HEK293T (cell line): ENCODE measurements around the gene RAB3IL1.

ENCODE experiments used
- CTCF ChIA-PET: fragments of 350-600 bp; formaldehyde crosslinking; extraction: SDS; loops from one replicate; lab custom pipeline; 2021; ENCODE audit warnings: antibody characterized with exemption, inconsistent platforms; lab: Yijun Ruan, JAX
- POLR2A ChIA-PET: fragments of 350-600 bp; formaldehyde crosslinking; extraction: SDS; loops from one replicate; lab custom pipeline; 2020; ENCODE audit warnings: antibody characterized with exemption, inconsistent platforms; lab: Yijun Ruan, JAX
- DNase-seq: peaks from one replicate; pipeline ENCODE4 v3.0.0; 2012; ENCODE audit warnings: mixed read lengths; ENCODE audit errors: extremely low spot score
- ARNT ChIP-seq: fragments of 450-650 bp; IDR thresholded peaks from 2 replicates; pipeline ENCODE4 v1.6.1; 2017; ENCODE audit warnings: mild to moderate bottlenecking
- BHLHE40 ChIP-seq: fragments of 450-650 bp; IDR thresholded peaks from 2 replicates; pipeline ENCODE4 v1.6.1; 2016; ENCODE audit warnings: mild to moderate bottlenecking, moderate library complexity, borderline replicate concordance
- CTBP1 ChIP-seq: fragments of 450-650 bp; IDR thresholded peaks from 2 replicates; pipeline ENCODE4 v1.6.1; 2016; ENCODE audit warnings: borderline replicate concordance
- ELF4 ChIP-seq: fragments of 450-650 bp; IDR thresholded peaks from 2 replicates; pipeline ENCODE4 v1.6.1; 2017; ENCODE audit warnings: antibody characterized with exemption
- FOXA1 ChIP-seq: fragments of 450-650 bp; IDR thresholded peaks from 2 replicates; pipeline ENCODE4 v1.6.1; 2016; ENCODE audit warnings: mild to moderate bottlenecking
- FOXK2 ChIP-seq: fragments of 450-650 bp; IDR thresholded peaks from 2 replicates; pipeline ENCODE4 v1.6.1; 2016; ENCODE audit warnings: mild to moderate bottlenecking
- FOXM1 ChIP-seq: fragments of 450-650 bp; IDR thresholded peaks from 2 replicates; pipeline ENCODE4 v1.6.1; 2017; ENCODE audit warnings: mild to moderate bottlenecking, borderline replicate concordance
- HDGF ChIP-seq: fragments of 450-650 bp; IDR thresholded peaks from 2 replicates; pipeline ENCODE4 v1.6.1; 2017; ENCODE audit warnings: antibody characterized with exemption, borderline replicate concordance
- L3MBTL2 ChIP-seq: fragments of 450-650 bp; conservative IDR thresholded peaks from 2 replicates; pipeline ENCODE4 v1.6.1; 2016; ENCODE audit warnings: mild to moderate bottlenecking
- LEF1 ChIP-seq: fragments of 450-650 bp; IDR thresholded peaks from 2 replicates; pipeline ENCODE4 v1.6.1; 2017; ENCODE audit warnings: mild to moderate bottlenecking, borderline replicate concordance
- NFRKB ChIP-seq: fragments of 450-650 bp; IDR thresholded peaks from 2 replicates; pipeline ENCODE4 v1.6.1; 2016; ENCODE audit warnings: mild to moderate bottlenecking, moderate library complexity
- PKNOX1 ChIP-seq: fragments of 450-650 bp; IDR thresholded peaks from 2 replicates; pipeline ENCODE4 v1.6.1; 2016
- SP1 ChIP-seq: fragments of 450-650 bp; IDR thresholded peaks from 2 replicates; pipeline ENCODE4 v1.6.1; 2017
- SUZ12 ChIP-seq: fragments of 450-650 bp; IDR thresholded peaks from 2 replicates; pipeline ENCODE4 v1.6.1; 2016; ENCODE audit warnings: mild to moderate bottlenecking
- TARDBP ChIP-seq: fragments of 450-650 bp; IDR thresholded peaks from 2 replicates; pipeline ENCODE4 v1.6.1; 2016
- ZNF384 ChIP-seq: fragments of 450-650 bp; IDR thresholded peaks from 2 replicates; pipeline ENCODE4 v1.6.1; 2016

RAB3IL1 gene

GRCh38 chr11:61880454-61880853, 36.9 kb downstream of the RAB3IL1 start:
- ChIA-PET CTCF (interaction anchor here (0.7 to 1.4 kb wide), 3 partner anchors 19 to 663 kb away, joined by 3 to 5 read pairs (median 5); no protein-coding TSS in a partner anchor), POLR2A (interaction anchor here (1.0 kb wide), 1 partner anchor 88 kb away, joined by 5 read pairs; the partner anchor contains the start of genes FEN1 and TMEM258)
- DNase-seq = no peak
- TF ChIP-seq BHLHE40 (no peak), ARNT (no peak), NFRKB (no peak), FOXM1 (no peak), ELF4 (no peak), ZNF384 (no peak), SP1 (no peak), SUZ12 (no peak), CTBP1 (no peak), TARDBP (no peak), HDGF (no peak), FOXA1 (no peak), L3MBTL2 (no peak)

GRCh38 chr11:61880031-61880430, 37.3 kb downstream of the RAB3IL1 start:
- POLR2A ChIA-PET = no interaction called here
- TF ChIP-seq FOXK2 (no peak), SUZ12 (no peak), FOXA1 (no peak)
- DNase-seq = no peak
- CTCF ChIA-PET = interaction anchor here (1.4 kb wide), 1 partner anchor 202 kb away, joined by 5 read pairs; no protein-coding TSS in a partner anchor

GRCh38 chr11:61879152-61879551, 38.2 kb downstream of the RAB3IL1 start:
- ChIA-PET CTCF (interaction anchor here (1.4 kb wide), 1 partner anchor 203 kb away, joined by 5 read pairs; no protein-coding TSS in a partner anchor), POLR2A (no interaction called here)
- TF ChIP-seq CTBP1 = no peak
- no peak for TF ChIP-seq HDGF
- no peak for TF ChIP-seq FOXM1
- no peak for TF ChIP-seq ELF4
- TF ChIP-seq ZNF384 = no peak
- TF ChIP-seq TARDBP = no peak
- no peak for TF ChIP-seq NFRKB
- DNase-seq = no peak

GRCh38 chr11:61875698-61876097, 41.7 kb downstream of the RAB3IL1 start:
- no peak for TF ChIP-seq CTBP1
- no peak for TF ChIP-seq PKNOX1
- no peak for TF ChIP-seq SUZ12
- no peak for TF ChIP-seq LEF1
- TF ChIP-seq ARNT = no peak
- no peak for TF ChIP-seq HDGF
- no peak for TF ChIP-seq FOXM1
- no peak for TF ChIP-seq BHLHE40
- no peak for DNase-seq
- POLR2A ChIA-PET = no interaction called here
- CTCF ChIA-PET = interaction anchor here (1.5 kb wide), 1 partner anchor 9 kb away, joined by 3 read pairs; no protein-coding TSS in a partner anchor

GRCh38 chr11:61874853-61875252, 42.5 kb downstream of the RAB3IL1 start:
- ChIA-PET CTCF (interaction anchor here (0.6 to 1.5 kb wide), 4 partner anchors 8 to 232 kb away, joined by 3 to 4 read pairs (median 3); no protein-coding TSS in a partner anchor), POLR2A (interaction anchor here (1.4 kb wide), 1 partner anchor 75 kb away, joined by 3 read pairs; the partner anchor contains the start of gene BEST1)
- DNase-seq = no peak
- TF ChIP-seq SP1 (no peak), PKNOX1 (no peak), TARDBP (no peak), L3MBTL2 (no peak), FOXK2 (no peak), ELF4 (no peak), ARNT (no peak), ZNF384 (no peak), LEF1 (no peak), FOXM1 (no peak), BHLHE40 (no peak), FOXA1 (no peak), HDGF (no peak), CTBP1 (no peak)

- DNase-seq = no peak
- ChIA-PET CTCF (interaction anchor here (0.7 to 1.5 kb wide), 3 partner anchors 8 to 233 kb away, joined by 3 to 4 read pairs (median 3); no protein-coding TSS in a partner anchor), POLR2A (interaction anchor here (1.4 kb wide), 1 partner anchor 75 kb away, joined by 3 read pairs; the partner anchor contains the start of gene BEST1)
These were observed 43.0 kb downstream of the RAB3IL1 start for GRCh38 chr11:61874377-61874809.

More at GRCh38 chr11:61874377-61874809, 43.0 kb downstream of the RAB3IL1 start:
- TF ChIP-seq PKNOX1 (no peak), LEF1 (no peak), FOXK2 (no peak), SUZ12 (no peak), TARDBP (no peak), ARNT (no peak)
